Transverse colon (tissue), 3 donors: Measurements from ENCODE around the gene ZPBP2.

Experiments used
- CTCF ChIP-seq, 5 experiments: fragments of 200-600 bp in 3 of 5; fragments of 450-650 bp in 2 of 5; sonication (generic) in 3 of 5; IDR thresholded peaks; 1 replicate in 2 of 5; 2 replicates in 3 of 5; pipeline ENCODE4 v1.5.1; 2016 to 2017; ENCODE audit warnings: antibody characterized with exemption in 5 of 5, inconsistent platforms in 3 of 5, mild to moderate bottlenecking in 2 of 5, moderate library complexity in 1 of 5
- POLR2A ChIP-seq: fragments of 450-650 bp; IDR thresholded peaks from one replicate; pipeline ENCODE4 v1.6.1; 2016; ENCODE audit warnings: antibody characterized with exemption, mild to moderate bottlenecking, moderate library complexity

- TF ChIP-seq CTCF (IDR thresholded peaks at IDR 0.05) = no peak
- no peak for TF ChIP-seq POLR2A
These were observed 58.2 kb downstream of the ZPBP2 start for GRCh38 chr17:39926135-39926587.
